ENCODE results near the gene BDKRB2. TPM values are rescaled to one million over a fixed set of nuclear protein-coding genes. Genes with fewer than 3 reads are reported as not detected.

BDKRB2 gene
- total RNA-seq, 1 donor from 2014 or later, result 3.2 TPM

- no peak for FAIRE-seq
- no peak overlapping the region for H3K4me3 ChIP-seq (ENCODE audit: low read depth, low read length)
- DNase-seq (ENCODE audit: low read depth), result no peak
- no peaks in the 10 kb centered on the region for H3K36me3 ChIP-seq (ENCODE audit: control insufficient read depth, insufficient read depth, low read length)
- TF ChIP-seq CTCF (IDR thresholded peaks at IDR 0.05; ENCODE audit: insufficient read depth, low read length, severe bottlenecking), result no peak
- H3K27me3 ChIP-seq (ENCODE audit: control insufficient read depth, insufficient read depth, low read length), result no peaks in the 10 kb centered on the region
Observed at GRCh38 chr14:96160913-96161310, 43.7 kb upstream of the BDKRB2 start.

GRCh38 chr14:96161636-96162035 is 43.0 kb upstream of the BDKRB2 start:
- TF ChIP-seq CTCF (IDR thresholded peaks at IDR 0.05; ENCODE audit: insufficient read depth, low read length, severe bottlenecking), result no peak
- no peaks in the 10 kb centered on the region for H3K36me3 ChIP-seq (ENCODE audit: control insufficient read depth, insufficient read depth, low read length)
- no peaks in the 10 kb centered on the region for H3K27me3 ChIP-seq (ENCODE audit: control insufficient read depth, insufficient read depth, low read length)
- DNase-seq (ENCODE audit: low read depth) (no peak), FAIRE-seq (no peak)
- H3K4me3 ChIP-seq (ENCODE audit: low read depth, low read length), result no peak overlapping the region

- H3K4me3 ChIP-seq (ENCODE audit: low read depth, low read length), result no peak overlapping the region
- no peak for DNase-seq (ENCODE audit: low read depth)
- H3K36me3 ChIP-seq (ENCODE audit: control insufficient read depth, insufficient read depth, low read length), result no peaks in the 10 kb centered on the region
- FAIRE-seq, result no peak
- no peak for TF ChIP-seq CTCF (IDR thresholded peaks at IDR 0.05; ENCODE audit: insufficient read depth, low read length, severe bottlenecking)
- no peaks in the 10 kb centered on the region for H3K27me3 ChIP-seq (ENCODE audit: control insufficient read depth, insufficient read depth, low read length)
Observed at GRCh38 chr14:96162265-96162664, 42.4 kb upstream of the BDKRB2 start.

GRCh38 chr14:96162741-96163140 is 41.9 kb upstream of the BDKRB2 start:
- FAIRE-seq (peak; percentile 23), DNase-seq (ENCODE audit: low read depth) (no peak)
- H3K36me3 ChIP-seq (ENCODE audit: control insufficient read depth, insufficient read depth, low read length), result no peaks in the 10 kb centered on the region
- no peak overlapping the region for H3K4me3 ChIP-seq (ENCODE audit: low read depth, low read length)
- no peak for TF ChIP-seq CTCF (IDR thresholded peaks at IDR 0.05; ENCODE audit: insufficient read depth, low read length, severe bottlenecking)
- H3K27me3 ChIP-seq (ENCODE audit: control insufficient read depth, insufficient read depth, low read length), result no peaks in the 10 kb centered on the region

GRCh38 chr14:96164861-96165490 is 39.7 kb upstream of the BDKRB2 start:
- DNase-seq (ENCODE audit: low read depth) (no peak), FAIRE-seq (no peak)
- no peak overlapping the region for H3K4me3 ChIP-seq (ENCODE audit: low read depth, low read length)
- no peaks in the 10 kb centered on the region for H3K27me3 ChIP-seq (ENCODE audit: control insufficient read depth, insufficient read depth, low read length)
- TF ChIP-seq CTCF (IDR thresholded peaks at IDR 0.05; ENCODE audit: insufficient read depth, low read length, severe bottlenecking), result no peak
- H3K36me3 ChIP-seq (ENCODE audit: control insufficient read depth, insufficient read depth, low read length), result no peaks in the 10 kb centered on the region
